ENCODE results near the gene ADRA2B. TPM values are rescaled to one million over a fixed set of nuclear protein-coding genes. Genes with fewer than 3 reads are reported as not detected.

ADRA2B gene
- total RNA-seq, 1 experiment from 2014 or later: 4.7 TPM

DNA sequence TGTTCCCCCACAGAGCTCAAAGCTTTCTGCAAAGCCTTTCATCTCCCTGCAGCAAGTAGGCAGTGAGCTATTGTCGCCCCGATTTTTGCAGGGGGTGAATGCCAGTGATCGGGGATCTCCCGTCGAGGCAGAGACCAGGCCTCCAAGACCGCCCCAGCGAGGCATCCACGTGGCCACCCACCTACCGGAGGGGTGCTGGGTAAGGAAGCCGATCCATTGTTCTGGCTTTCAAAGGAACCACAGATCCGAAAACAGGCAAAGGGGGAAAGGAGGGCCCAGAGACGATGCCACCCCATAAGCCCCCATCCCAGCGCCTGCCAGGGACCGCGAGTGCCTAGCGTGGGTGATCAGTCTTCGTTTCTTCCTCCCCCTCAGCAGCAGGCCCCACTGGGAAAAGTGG lies 2.4 kb downstream of the ADRA2B start (continued):
- TF ChIP-seq ZSCAN18 (CRISPR knock-in tag; IDR thresholded peaks at IDR 0.05) (no peak), TEAD4 (CRISPR knock-in tag; IDR thresholded peaks at IDR 0.05) (no peak), ZNF263 (CRISPR knock-in tag; IDR thresholded peaks at IDR 0.05; ENCODE audit: low read depth) (no peak)

GRCh38 chr2:96113367-96113677 lies 3.0 kb downstream of the ADRA2B start:
- H3K4me1 Mint-ChIP-seq: peaks cover 34% of the 10 kb centered on the region
- CTCF ChIA-PET: interaction anchor here (0.6 to 2.8 kb wide), 23 partner anchors 9 to 277 kb away, joined by 3 to 20 read pairs (median 5); partner anchors contain the start of gene ASTL
- no peak overlapping the region for H3K4me3 Mint-ChIP-seq
- H3K36me3 Mint-ChIP-seq: no peaks in the 10 kb centered on the region
- peaks cover 25% of the 10 kb centered on the region for H3K27me3 Mint-ChIP-seq (ENCODE audit: low read depth)
- H3K9me3 Mint-ChIP-seq: no peaks in the 10 kb centered on the region
- no peak for TF ChIP-seq ZSCAN18 (CRISPR knock-in tag; IDR thresholded peaks at IDR 0.05)
- TF ChIP-seq, protein P1, sequence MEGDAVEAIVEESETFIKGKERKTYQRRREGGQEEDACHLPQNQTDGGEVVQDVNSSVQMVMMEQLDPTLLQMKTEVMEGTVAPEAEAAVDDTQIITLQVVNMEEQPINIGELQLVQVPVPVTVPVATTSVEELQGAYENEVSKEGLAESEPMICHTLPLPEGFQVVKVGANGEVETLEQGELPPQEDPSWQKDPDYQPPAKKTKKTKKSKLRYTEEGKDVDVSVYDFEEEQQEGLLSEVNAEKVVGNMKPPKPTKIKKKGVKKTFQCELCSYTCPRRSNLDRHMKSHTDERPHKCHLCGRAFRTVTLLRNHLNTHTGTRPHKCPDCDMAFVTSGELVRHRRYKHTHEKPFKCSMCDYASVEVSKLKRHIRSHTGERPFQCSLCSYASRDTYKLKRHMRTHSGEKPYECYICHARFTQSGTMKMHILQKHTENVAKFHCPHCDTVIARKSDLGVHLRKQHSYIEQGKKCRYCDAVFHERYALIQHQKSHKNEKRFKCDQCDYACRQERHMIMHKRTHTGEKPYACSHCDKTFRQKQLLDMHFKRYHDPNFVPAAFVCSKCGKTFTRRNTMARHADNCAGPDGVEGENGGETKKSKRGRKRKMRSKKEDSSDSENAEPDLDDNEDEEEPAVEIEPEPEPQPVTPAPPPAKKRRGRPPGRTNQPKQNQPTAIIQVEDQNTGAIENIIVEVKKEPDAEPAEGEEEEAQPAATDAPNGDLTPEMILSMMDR (IDR thresholded peaks at IDR 0.05): 0 out of 2 replicates have a peak, but pooled peaks have one; percentile 40
- peak; percentile 63 for DNase-seq (ENCODE audit: low spot score)
- H3K27ac Mint-ChIP-seq: no peak overlapping the region
- no peak for ATAC-seq
- POLR2A ChIA-PET: no interaction called here

- Mint-ChIP-seq H3K4me3 (no peak overlapping the region), H3K27me3 (ENCODE audit: low read depth) (peaks cover 19% of the 10 kb centered on the region), H3K4me1 (peaks cover 35% of the 10 kb centered on the region), H3K36me3 (no peaks in the 10 kb centered on the region), H3K27ac (no peak overlapping the region), H3K9me3 (no peaks in the 10 kb centered on the region)
- CTCF ChIA-PET: interaction anchor here (0.7 to 2.8 kb wide), 12 partner anchors 11 to 129 kb away, joined by 3 to 20 read pairs (median 5); partner anchors contain the start of gene ASTL
- POLR2A ChIA-PET: interaction anchor here (0.7 kb wide), 1 partner anchor 20 kb away, joined by 3 read pairs; no protein-coding TSS in a partner anchor
- no peak for ATAC-seq
- no peak for DNase-seq (ENCODE audit: low spot score)
- TF ChIP-seq NFE2L1 (CRISPR knock-in tag; IDR thresholded peaks at IDR 0.05) (no peak), OVOL2 (CRISPR knock-in tag; IDR thresholded peaks at IDR 0.05; ENCODE audit: borderline replicate concordance) (no peak), ETV6 (CRISPR knock-in tag; IDR thresholded peaks at IDR 0.05) (no peak), ZNF416 (CRISPR knock-in tag; IDR thresholded peaks at IDR 0.05) (no peak), CREB1 (CRISPR knock-in tag; IDR thresholded peaks at IDR 0.05) (no peak), NR1H2 (CRISPR knock-in tag; IDR thresholded peaks at IDR 0.05) (no peak), KAT7 (CRISPR knock-in tag; IDR thresholded peaks at IDR 0.05; ENCODE audit: borderline replicate concordance) (no peak), CREM (CRISPR knock-in tag; IDR thresholded peaks at IDR 0.05) (no peak), ZSCAN18 (CRISPR knock-in tag; IDR thresholded peaks at IDR 0.05) (no peak), EMX1 (CRISPR knock-in tag; IDR thresholded peaks at IDR 0.05) (no peak), IRF2 (CRISPR knock-in tag; IDR thresholded peaks at IDR 0.05; ENCODE audit: borderline replicate concordance, low read depth) (no peak)
- TF ChIP-seq, protein P1 (IDR thresholded peaks at IDR 0.05): no peak
- TF ChIP-seq, protein P2, sequence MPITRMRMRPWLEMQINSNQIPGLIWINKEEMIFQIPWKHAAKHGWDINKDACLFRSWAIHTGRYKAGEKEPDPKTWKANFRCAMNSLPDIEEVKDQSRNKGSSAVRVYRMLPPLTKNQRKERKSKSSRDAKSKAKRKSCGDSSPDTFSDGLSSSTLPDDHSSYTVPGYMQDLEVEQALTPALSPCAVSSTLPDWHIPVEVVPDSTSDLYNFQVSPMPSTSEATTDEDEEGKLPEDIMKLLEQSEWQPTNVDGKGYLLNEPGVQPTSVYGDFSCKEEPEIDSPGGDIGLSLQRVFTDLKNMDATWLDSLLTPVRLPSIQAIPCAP (CRISPR knock-in tag; IDR thresholded peaks at IDR 0.05): no peak
- TF ChIP-seq, protein P3, sequence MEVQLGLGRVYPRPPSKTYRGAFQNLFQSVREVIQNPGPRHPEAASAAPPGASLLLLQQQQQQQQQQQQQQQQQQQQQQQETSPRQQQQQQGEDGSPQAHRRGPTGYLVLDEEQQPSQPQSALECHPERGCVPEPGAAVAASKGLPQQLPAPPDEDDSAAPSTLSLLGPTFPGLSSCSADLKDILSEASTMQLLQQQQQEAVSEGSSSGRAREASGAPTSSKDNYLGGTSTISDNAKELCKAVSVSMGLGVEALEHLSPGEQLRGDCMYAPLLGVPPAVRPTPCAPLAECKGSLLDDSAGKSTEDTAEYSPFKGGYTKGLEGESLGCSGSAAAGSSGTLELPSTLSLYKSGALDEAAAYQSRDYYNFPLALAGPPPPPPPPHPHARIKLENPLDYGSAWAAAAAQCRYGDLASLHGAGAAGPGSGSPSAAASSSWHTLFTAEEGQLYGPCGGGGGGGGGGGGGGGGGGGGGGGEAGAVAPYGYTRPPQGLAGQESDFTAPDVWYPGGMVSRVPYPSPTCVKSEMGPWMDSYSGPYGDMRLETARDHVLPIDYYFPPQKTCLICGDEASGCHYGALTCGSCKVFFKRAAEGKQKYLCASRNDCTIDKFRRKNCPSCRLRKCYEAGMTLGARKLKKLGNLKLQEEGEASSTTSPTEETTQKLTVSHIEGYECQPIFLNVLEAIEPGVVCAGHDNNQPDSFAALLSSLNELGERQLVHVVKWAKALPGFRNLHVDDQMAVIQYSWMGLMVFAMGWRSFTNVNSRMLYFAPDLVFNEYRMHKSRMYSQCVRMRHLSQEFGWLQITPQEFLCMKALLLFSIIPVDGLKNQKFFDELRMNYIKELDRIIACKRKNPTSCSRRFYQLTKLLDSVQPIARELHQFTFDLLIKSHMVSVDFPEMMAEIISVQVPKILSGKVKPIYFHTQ (CRISPR knock-in tag; IDR thresholded peaks at IDR 0.05): no peak
These were observed 3.6 kb downstream of the ADRA2B start for GRCh38 chr2:96112501-96113366.

Data from WTC11 (cell line).